Activated CD4-positive, alpha-beta T cell treated with anti-CD3 and anti-CD28 coated beads, Interleukin-2, amount 10 ng/mL, durations not matched to agents 7 days and 5 days (primary cell): ENCODE measurements around the gene DCC. TPM values are rescaled to one million over a fixed set of nuclear protein-coding genes. Genes with fewer than 3 reads are reported as not detected.

ENCODE experiments used
- CTCF ChIA-PET: fragments of 350-600 bp; sonication (Branson Sonifier 250); formaldehyde crosslinking; loops from one replicate; lab custom pipeline; 2021; ENCODE audit warnings: antibody characterized with exemption; lab: Charles Lee
- POLR2A ChIA-PET: fragments of 350-600 bp; sonication (Branson Sonifier 250); formaldehyde crosslinking; loops from one replicate; lab custom pipeline; 2021; ENCODE audit warnings: antibody characterized with exemption; lab: Charles Lee
- DNase-seq: peaks from one replicate; pipeline ENCODE4 v3.0.0-alpha.2; 2020
- H3K27ac Mint-ChIP-seq: one replicate; pipeline ENCODE4 v1.8.0; 2021; ENCODE audit warnings: mild to moderate bottlenecking, moderate library complexity, mixed read lengths
- H3K27me3 Mint-ChIP-seq: one replicate; pipeline ENCODE4 v1.8.0; 2021; ENCODE audit warnings: mixed read lengths
- H3K36me3 Mint-ChIP-seq: one replicate; pipeline ENCODE4 v1.8.0; 2021; ENCODE audit warnings: low read depth, mixed read lengths
- H3K4me1 Mint-ChIP-seq: one replicate; pipeline ENCODE4 v1.8.0; 2021; ENCODE audit warnings: mixed read lengths
- H3K4me3 Mint-ChIP-seq: one replicate; pipeline ENCODE4 v1.8.0; 2021; ENCODE audit warnings: mild to moderate bottlenecking, moderate library complexity, mixed read lengths
- H3K9me3 Mint-ChIP-seq: one replicate; pipeline ENCODE4 v1.8.0; 2021; ENCODE audit warnings: mixed read lengths
- total RNA-seq, 2 experiments: library from RNA; stranded (reverse); gene quantifications; one replicate each; pipeline ENCODE4 v1.2.3, GENCODE V29; 2021

Gene DCC
- total RNA-seq, 2 experiments from 2014 or later = not detected

- Mint-ChIP-seq H3K9me3 (no peaks in the 10 kb centered on the region), H3K36me3 (no peaks in the 10 kb centered on the region), H3K4me1 (no peaks in the 10 kb centered on the region), H3K4me3 (no peak overlapping the region), H3K27ac (no peak overlapping the region), H3K27me3 (no peaks in the 10 kb centered on the region)
- no peak for DNase-seq
- POLR2A ChIA-PET = no interaction called here
- CTCF ChIA-PET = no interaction called here
These were observed 659.6 kb downstream of the DCC start for GRCh38 chr18:52999633-53000032.

DNA sequence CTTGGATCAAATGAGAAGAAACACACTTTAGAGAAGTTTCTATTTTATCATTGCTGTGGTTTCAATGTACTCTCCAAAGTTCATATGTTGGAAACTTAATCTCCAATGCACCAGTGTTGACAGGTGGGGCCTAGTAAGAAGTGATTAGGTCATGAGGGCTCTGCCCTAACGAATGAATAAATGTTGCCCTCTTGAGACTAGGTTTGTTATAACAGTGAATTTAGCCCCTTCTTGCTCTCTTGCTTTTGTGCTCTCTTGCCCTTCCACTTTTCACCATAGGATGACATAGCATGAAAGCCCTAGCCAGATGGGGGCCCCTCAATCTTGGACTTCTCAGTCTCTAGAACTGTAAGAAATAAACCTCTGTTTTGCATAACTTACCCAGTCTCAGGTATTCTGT, 664.8 kb downstream of the DCC start:
- H3K9me3 Mint-ChIP-seq = no peaks in the 10 kb centered on the region
- DNase-seq = no peak
- no peaks in the 10 kb centered on the region for H3K36me3 Mint-ChIP-seq
- ChIA-PET POLR2A (no interaction called here), CTCF (no interaction called here)
- no peak overlapping the region for H3K27ac Mint-ChIP-seq
- no peaks in the 10 kb centered on the region for H3K4me1 Mint-ChIP-seq
- H3K27me3 Mint-ChIP-seq = no peaks in the 10 kb centered on the region
- H3K4me3 Mint-ChIP-seq = no peak overlapping the region

GRCh38 chr18:53018791-53019190, 678.8 kb downstream of the DCC start:
- Mint-ChIP-seq H3K27me3 (no peaks in the 10 kb centered on the region), H3K4me3 (no peak overlapping the region), H3K9me3 (no peaks in the 10 kb centered on the region), H3K4me1 (no peaks in the 10 kb centered on the region), H3K36me3 (no peaks in the 10 kb centered on the region), H3K27ac (no peak overlapping the region)
- POLR2A ChIA-PET = no interaction called here
- CTCF ChIA-PET = no interaction called here
- no peak for DNase-seq

GRCh38 chr18:53025247-53025646, 685.2 kb downstream of the DCC start:
- no peak for DNase-seq
- no peaks in the 10 kb centered on the region for H3K4me1 Mint-ChIP-seq
- no peak overlapping the region for H3K4me3 Mint-ChIP-seq
- H3K27ac Mint-ChIP-seq = no peak overlapping the region
- H3K9me3 Mint-ChIP-seq = no peaks in the 10 kb centered on the region
- H3K27me3 Mint-ChIP-seq = no peaks in the 10 kb centered on the region
- POLR2A ChIA-PET = no interaction called here
- CTCF ChIA-PET = no interaction called here
- H3K36me3 Mint-ChIP-seq = no peaks in the 10 kb centered on the region

- Mint-ChIP-seq H3K4me1 (no peaks in the 10 kb centered on the region), H3K4me3 (no peak overlapping the region), H3K27ac (no peak overlapping the region), H3K36me3 (no peaks in the 10 kb centered on the region), H3K9me3 (no peaks in the 10 kb centered on the region), H3K27me3 (no peaks in the 10 kb centered on the region)
- no peak for DNase-seq
- ChIA-PET POLR2A (no interaction called here), CTCF (no interaction called here)
These were observed 688.6 kb downstream of the DCC start for GRCh38 chr18:53028565-53028964.

GRCh38 chr18:53033128-53033527, 693.1 kb downstream of the DCC start:
- H3K4me1 Mint-ChIP-seq = no peaks in the 10 kb centered on the region

GRCh38 chr18:53038608-53039007, 698.6 kb downstream of the DCC start:
- H3K4me1 Mint-ChIP-seq = no peaks in the 10 kb centered on the region
- H3K27ac Mint-ChIP-seq = no peak overlapping the region
- H3K9me3 Mint-ChIP-seq = peaks cover 5% of the 10 kb centered on the region
- CTCF ChIA-PET = no interaction called here
- DNase-seq = no peak
- no peaks in the 10 kb centered on the region for H3K36me3 Mint-ChIP-seq
- H3K4me3 Mint-ChIP-seq = no peak overlapping the region
- no peaks in the 10 kb centered on the region for H3K27me3 Mint-ChIP-seq
- POLR2A ChIA-PET = no interaction called here

More at GRCh38 chr18:53033128-53033527, 693.1 kb downstream of the DCC start:
- ChIA-PET CTCF (no interaction called here), POLR2A (no interaction called here)
- no peak overlapping the region for H3K27ac Mint-ChIP-seq
- DNase-seq = no peak
- no peaks in the 10 kb centered on the region for H3K27me3 Mint-ChIP-seq
- no peaks in the 10 kb centered on the region for H3K9me3 Mint-ChIP-seq
- H3K4me3 Mint-ChIP-seq = no peak overlapping the region
- H3K36me3 Mint-ChIP-seq = no peaks in the 10 kb centered on the region

DNA sequence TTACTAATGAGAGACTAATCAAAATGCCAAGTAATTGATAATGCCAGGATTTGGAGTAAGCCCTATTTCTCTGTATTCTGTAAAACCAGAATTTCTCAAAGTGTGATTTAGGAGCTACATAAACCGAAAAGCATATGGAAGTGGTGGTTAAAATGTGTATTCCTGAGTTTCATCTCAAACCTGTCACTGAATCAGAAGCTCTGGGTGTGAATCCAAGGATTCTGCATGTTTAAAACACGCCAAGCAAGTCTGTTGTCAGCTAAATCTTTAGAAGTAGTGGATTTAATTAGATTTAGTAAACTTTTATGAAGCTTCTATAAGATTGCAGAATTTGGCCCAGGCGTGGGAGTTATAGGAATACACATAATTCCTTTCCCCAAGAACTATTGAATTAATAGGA, 700.3 kb downstream of the DCC start:
- ChIA-PET POLR2A (no interaction called here), CTCF (no interaction called here)
- no peaks in the 10 kb centered on the region for H3K27me3 Mint-ChIP-seq
- no peaks in the 10 kb centered on the region for H3K4me1 Mint-ChIP-seq
- H3K36me3 Mint-ChIP-seq = no peaks in the 10 kb centered on the region
- no peak for DNase-seq
- H3K4me3 Mint-ChIP-seq = no peak overlapping the region
- H3K9me3 Mint-ChIP-seq = peaks cover 10% of the 10 kb centered on the region
- no peak overlapping the region for H3K27ac Mint-ChIP-seq

DNA sequence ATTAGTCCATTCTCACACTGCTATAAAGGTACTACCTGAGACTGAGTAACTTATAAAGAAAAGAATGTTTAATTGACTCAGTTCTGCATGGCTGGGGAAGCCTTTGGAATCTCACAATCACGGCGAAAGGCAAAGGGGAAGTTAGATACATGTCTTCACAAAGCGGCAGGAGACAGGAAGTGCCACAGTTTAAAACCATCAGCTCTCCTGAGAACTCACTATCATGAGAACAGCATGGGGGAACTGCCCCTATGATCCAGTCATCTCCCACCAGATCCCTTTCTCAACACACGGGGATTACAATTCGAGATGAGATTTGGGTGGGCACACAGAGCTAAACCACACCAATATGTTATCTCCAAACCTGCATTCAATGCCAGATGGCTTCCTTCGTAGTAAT, 716.1 kb downstream of the DCC start:
- Mint-ChIP-seq H3K4me3 (no peak overlapping the region), H3K9me3 (peaks cover 3% of the 10 kb centered on the region), H3K36me3 (no peaks in the 10 kb centered on the region), H3K27ac (no peak overlapping the region), H3K27me3 (no peaks in the 10 kb centered on the region), H3K4me1 (no peaks in the 10 kb centered on the region)
- ChIA-PET POLR2A (no interaction called here), CTCF (no interaction called here)
- no peak for DNase-seq

DNA sequence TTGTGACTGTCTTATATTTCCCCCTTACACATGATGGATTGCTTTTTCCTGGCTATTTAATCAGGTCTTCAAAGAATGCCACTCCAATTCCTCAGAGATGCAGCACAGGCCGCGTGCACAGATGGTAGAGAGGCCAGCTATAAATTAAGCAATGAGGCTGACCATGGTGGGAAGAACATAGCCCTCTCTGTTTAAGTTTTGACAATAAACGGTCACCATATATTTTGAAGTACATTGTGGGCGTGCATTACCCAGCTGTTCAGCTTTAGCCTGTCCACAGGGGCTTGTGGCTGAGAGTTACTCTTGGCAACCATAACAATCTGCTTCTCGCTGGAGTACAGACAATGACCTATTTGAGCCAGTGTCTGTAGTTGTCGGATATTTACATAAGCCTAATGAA, 730.8 kb downstream of the DCC start:
- no peaks in the 10 kb centered on the region for H3K27me3 Mint-ChIP-seq
- H3K4me1 Mint-ChIP-seq = no peaks in the 10 kb centered on the region
- ChIA-PET POLR2A (no interaction called here), CTCF (no interaction called here)
- no peak for DNase-seq
- H3K9me3 Mint-ChIP-seq = no peaks in the 10 kb centered on the region
- H3K4me3 Mint-ChIP-seq = no peak overlapping the region
- no peaks in the 10 kb centered on the region for H3K36me3 Mint-ChIP-seq
- H3K27ac Mint-ChIP-seq = no peak overlapping the region

- H3K4me3 Mint-ChIP-seq = no peak overlapping the region
- no peak for DNase-seq
- POLR2A ChIA-PET = no interaction called here
- no peaks in the 10 kb centered on the region for H3K4me1 Mint-ChIP-seq
- no peaks in the 10 kb centered on the region for H3K27me3 Mint-ChIP-seq
- H3K9me3 Mint-ChIP-seq = no peaks in the 10 kb centered on the region
- H3K27ac Mint-ChIP-seq = no peak overlapping the region
- CTCF ChIA-PET = no interaction called here
- H3K36me3 Mint-ChIP-seq = no peaks in the 10 kb centered on the region
These were observed 740.7 kb downstream of the DCC start for GRCh38 chr18:53080687-53081086.

DNA sequence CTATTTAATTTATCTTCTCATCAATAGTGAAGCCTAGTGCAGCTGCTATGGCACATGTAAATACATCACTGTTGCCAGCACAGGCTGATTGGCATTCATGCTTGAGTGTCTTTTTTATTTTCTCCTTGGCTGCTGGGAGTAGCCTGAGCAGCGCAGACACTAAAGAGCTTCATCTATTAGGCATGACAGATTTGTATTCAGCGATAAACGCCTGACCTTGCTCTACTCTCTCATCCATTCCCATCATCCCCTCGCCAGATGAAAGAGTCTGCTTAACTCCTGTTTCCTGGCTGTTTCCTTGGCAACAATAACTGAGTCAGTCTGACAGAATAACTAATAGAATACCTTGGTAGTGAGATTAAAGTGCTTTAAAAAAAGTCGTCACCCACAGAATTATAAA, 753.6 kb downstream of the DCC start:
- H3K27me3 Mint-ChIP-seq = no peaks in the 10 kb centered on the region
- no peaks in the 10 kb centered on the region for H3K9me3 Mint-ChIP-seq
- no peaks in the 10 kb centered on the region for H3K4me1 Mint-ChIP-seq
- no peak overlapping the region for H3K27ac Mint-ChIP-seq
- ChIA-PET POLR2A (no interaction called here), CTCF (no interaction called here)
- DNase-seq = no peak
- no peaks in the 10 kb centered on the region for H3K36me3 Mint-ChIP-seq
- H3K4me3 Mint-ChIP-seq = no peak overlapping the region

- H3K27me3 Mint-ChIP-seq = no peaks in the 10 kb centered on the region
- no peaks in the 10 kb centered on the region for H3K36me3 Mint-ChIP-seq
- H3K27ac Mint-ChIP-seq = no peak overlapping the region
- no peak overlapping the region for H3K4me3 Mint-ChIP-seq
- POLR2A ChIA-PET = no interaction called here
- CTCF ChIA-PET = no interaction called here
- no peaks in the 10 kb centered on the region for H3K4me1 Mint-ChIP-seq
- H3K9me3 Mint-ChIP-seq = peaks cover 7% of the 10 kb centered on the region
- DNase-seq = no peak
These were observed 761.6 kb downstream of the DCC start for GRCh38 chr18:53101536-53102105.

DNA sequence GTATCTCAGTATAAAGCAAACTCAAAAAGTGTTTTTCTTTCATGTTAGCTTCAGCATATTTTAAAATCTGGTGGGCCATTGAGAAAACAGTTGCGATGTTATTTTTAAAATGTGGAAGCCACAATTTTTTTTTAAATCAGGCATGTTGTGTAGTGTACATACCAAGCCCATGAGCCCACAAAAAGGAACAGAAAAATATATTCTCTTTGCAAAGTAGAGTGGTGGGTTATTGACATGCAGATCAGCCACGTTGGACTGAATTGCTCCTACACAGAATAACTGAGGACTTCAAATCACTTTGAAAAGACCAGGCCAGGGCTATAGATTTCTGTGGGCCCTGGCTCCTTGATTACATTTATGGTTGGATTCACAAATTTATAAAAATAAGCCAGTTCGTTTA, 774.4 kb downstream of the DCC start:
- POLR2A ChIA-PET = no interaction called here
- DNase-seq = no peak
- CTCF ChIA-PET = no interaction called here
- H3K4me1 Mint-ChIP-seq = no peaks in the 10 kb centered on the region
- H3K9me3 Mint-ChIP-seq = peaks cover 4% of the 10 kb centered on the region
- H3K27ac Mint-ChIP-seq = no peak overlapping the region
- H3K36me3 Mint-ChIP-seq = no peaks in the 10 kb centered on the region
- H3K4me3 Mint-ChIP-seq = no peak overlapping the region
- no peaks in the 10 kb centered on the region for H3K27me3 Mint-ChIP-seq
